Peyer's patch (tissue), 4 donors: Measurements from ENCODE around the gene HPSE.

Experiments
- POLR2A ChIP-seq, 2 donors: fragments of 450-650 bp; IDR thresholded peaks; one replicate each; pipeline ENCODE4 v1.5.1; 2017; ENCODE audit warnings: antibody characterized with exemption in 2 of 2, mild to moderate bottlenecking in 2 of 2, moderate library complexity in 2 of 2
- TF ChIP-seq, protein P1 (sequence below), 6 experiments: fragments of 450-650 bp in 4 of 6; fragments of 200-600 bp in 2 of 6; sonication (generic) in 1 of 6; IDR thresholded peaks; one replicate each; pipeline ENCODE4 v1.5.1; 2017 to 2019; ENCODE audit warnings: antibody characterized with exemption in 6 of 6, mild to moderate bottlenecking in 3 of 6, moderate library complexity in 1 of 6

DNA sequence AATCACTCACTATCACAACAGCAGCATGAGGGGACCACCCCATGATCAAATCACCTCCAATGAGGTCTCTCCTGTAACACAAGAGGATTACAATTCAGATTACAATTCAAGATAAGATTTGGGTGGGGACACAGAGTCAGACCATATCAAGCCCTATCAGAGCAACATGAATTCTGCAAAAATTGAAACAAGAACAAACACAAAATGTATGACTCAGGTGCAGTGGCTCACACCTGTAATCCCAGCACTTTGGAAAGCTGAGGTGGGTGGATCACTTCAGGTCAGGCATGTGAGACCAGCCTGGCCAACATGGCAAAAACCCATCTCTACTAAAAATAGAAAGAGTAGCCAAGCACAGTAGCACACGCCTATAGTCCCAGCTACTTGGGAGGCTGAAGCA, 13.4 kb upstream of the HPSE start:
- TF ChIP-seq, protein P1, sequence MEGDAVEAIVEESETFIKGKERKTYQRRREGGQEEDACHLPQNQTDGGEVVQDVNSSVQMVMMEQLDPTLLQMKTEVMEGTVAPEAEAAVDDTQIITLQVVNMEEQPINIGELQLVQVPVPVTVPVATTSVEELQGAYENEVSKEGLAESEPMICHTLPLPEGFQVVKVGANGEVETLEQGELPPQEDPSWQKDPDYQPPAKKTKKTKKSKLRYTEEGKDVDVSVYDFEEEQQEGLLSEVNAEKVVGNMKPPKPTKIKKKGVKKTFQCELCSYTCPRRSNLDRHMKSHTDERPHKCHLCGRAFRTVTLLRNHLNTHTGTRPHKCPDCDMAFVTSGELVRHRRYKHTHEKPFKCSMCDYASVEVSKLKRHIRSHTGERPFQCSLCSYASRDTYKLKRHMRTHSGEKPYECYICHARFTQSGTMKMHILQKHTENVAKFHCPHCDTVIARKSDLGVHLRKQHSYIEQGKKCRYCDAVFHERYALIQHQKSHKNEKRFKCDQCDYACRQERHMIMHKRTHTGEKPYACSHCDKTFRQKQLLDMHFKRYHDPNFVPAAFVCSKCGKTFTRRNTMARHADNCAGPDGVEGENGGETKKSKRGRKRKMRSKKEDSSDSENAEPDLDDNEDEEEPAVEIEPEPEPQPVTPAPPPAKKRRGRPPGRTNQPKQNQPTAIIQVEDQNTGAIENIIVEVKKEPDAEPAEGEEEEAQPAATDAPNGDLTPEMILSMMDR (IDR thresholded peaks at IDR 0.05): no peak
- no peak for TF ChIP-seq POLR2A (IDR thresholded peaks at IDR 0.05)
